ENCODE data around the gene TPK1.

DNA sequence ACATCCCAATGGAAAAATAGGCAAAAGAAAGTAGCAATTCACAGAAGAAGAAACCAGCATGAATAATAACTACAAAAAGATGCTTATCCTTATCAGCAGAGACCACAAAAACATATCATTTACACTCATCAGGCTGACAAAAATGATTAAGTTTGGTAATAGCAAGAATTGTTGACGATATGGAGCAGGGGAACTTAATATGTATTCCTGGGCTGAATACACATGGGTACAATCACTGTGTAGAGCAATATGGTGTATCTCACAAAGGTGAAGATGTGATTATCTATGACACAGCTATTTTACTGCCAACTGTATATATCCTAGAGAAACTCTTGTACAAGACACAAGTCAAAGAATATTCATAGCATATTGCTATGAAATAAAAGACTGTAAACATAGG is 290.5 kb downstream of the TPK1 start:
- TF ChIP-seq, protein P1, sequence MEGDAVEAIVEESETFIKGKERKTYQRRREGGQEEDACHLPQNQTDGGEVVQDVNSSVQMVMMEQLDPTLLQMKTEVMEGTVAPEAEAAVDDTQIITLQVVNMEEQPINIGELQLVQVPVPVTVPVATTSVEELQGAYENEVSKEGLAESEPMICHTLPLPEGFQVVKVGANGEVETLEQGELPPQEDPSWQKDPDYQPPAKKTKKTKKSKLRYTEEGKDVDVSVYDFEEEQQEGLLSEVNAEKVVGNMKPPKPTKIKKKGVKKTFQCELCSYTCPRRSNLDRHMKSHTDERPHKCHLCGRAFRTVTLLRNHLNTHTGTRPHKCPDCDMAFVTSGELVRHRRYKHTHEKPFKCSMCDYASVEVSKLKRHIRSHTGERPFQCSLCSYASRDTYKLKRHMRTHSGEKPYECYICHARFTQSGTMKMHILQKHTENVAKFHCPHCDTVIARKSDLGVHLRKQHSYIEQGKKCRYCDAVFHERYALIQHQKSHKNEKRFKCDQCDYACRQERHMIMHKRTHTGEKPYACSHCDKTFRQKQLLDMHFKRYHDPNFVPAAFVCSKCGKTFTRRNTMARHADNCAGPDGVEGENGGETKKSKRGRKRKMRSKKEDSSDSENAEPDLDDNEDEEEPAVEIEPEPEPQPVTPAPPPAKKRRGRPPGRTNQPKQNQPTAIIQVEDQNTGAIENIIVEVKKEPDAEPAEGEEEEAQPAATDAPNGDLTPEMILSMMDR (IDR thresholded peaks at IDR 0.05), result no peak
- no peak for TF ChIP-seq POLR2A (IDR thresholded peaks at IDR 0.05)

All from uterus (tissue), 2 donors.